Measurements from ENCODE around the gene TEAD1.

- TF ChIP-seq CTCF (IDR thresholded peaks at IDR 0.05) (no peak), POLR2AphosphoS5 (IDR thresholded peaks at IDR 0.05) (no peak)
These were observed 75.2 kb downstream of the TEAD1 start for GRCh38 chr11:12749442-12749841.
